Measurements from ENCODE around the gene KAZN. TPM values are rescaled to one million over a fixed set of nuclear protein-coding genes. Genes with fewer than 3 reads are reported as not detected.

KAZN gene
- total RNA-seq, 2 donors from 2014 or later: 1.1 to 2.2 TPM

GRCh38 chr1:14786681-14787080, 188.2 kb downstream of the KAZN start:
- ATAC-seq: no peak
- Mint-ChIP-seq H3K36me3 (no peaks in the 10 kb centered on the region), H3K27ac (no peak overlapping the region), H3K9me3 (no peaks in the 10 kb centered on the region)
- DNase-seq (ENCODE audit: low spot score in 2 of 2): no peak

GRCh38 chr1:14787604-14788003, 189.1 kb downstream of the KAZN start:
- Mint-ChIP-seq H3K9me3 (no peaks in the 10 kb centered on the region), H3K27ac (no peak overlapping the region), H3K36me3 (no peaks in the 10 kb centered on the region)
- ATAC-seq (no peak), DNase-seq (ENCODE audit: low spot score in 2 of 2) (no peak)

GRCh38 chr1:14788080-14788479, 189.6 kb downstream of the KAZN start:
- no peak overlapping the region for H3K27ac Mint-ChIP-seq

GRCh38 chr1:14790982-14791381, 192.5 kb downstream of the KAZN start:
- ATAC-seq: no peak
- Mint-ChIP-seq H3K36me3 (no peaks in the 10 kb centered on the region), H3K27ac (no peak overlapping the region), H3K9me3 (no peaks in the 10 kb centered on the region)
- DNase-seq (ENCODE audit: low spot score in 2 of 2): no peak

More at GRCh38 chr1:14788080-14788479, 189.6 kb downstream of the KAZN start:
- no peaks in the 10 kb centered on the region for H3K36me3 Mint-ChIP-seq
- H3K9me3 Mint-ChIP-seq: no peaks in the 10 kb centered on the region
- no peak for ATAC-seq
- DNase-seq (ENCODE audit: low spot score in 2 of 2): no peak

GRCh38 chr1:14791654-14792053, 193.2 kb downstream of the KAZN start:
- no peak for ATAC-seq
- no peaks in the 10 kb centered on the region for H3K36me3 Mint-ChIP-seq
- DNase-seq (ENCODE audit: low spot score in 2 of 2): no peak
- no peaks in the 10 kb centered on the region for H3K9me3 Mint-ChIP-seq
- H3K27ac Mint-ChIP-seq: no peak overlapping the region

- no peak for ATAC-seq
- Mint-ChIP-seq H3K27ac (no peak overlapping the region), H3K36me3 (no peaks in the 10 kb centered on the region), H3K9me3 (no peaks in the 10 kb centered on the region)
- no peak for DNase-seq (ENCODE audit: low spot score in 2 of 2)
These were observed 195.8 kb downstream of the KAZN start for GRCh38 chr1:14794136-14794768.

GRCh38 chr1:14794906-14795305, 196.4 kb downstream of the KAZN start:
- no peaks in the 10 kb centered on the region for H3K36me3 Mint-ChIP-seq
- no peak for DNase-seq (ENCODE audit: low spot score in 2 of 2)
- H3K9me3 Mint-ChIP-seq: no peaks in the 10 kb centered on the region
- no peak overlapping the region for H3K27ac Mint-ChIP-seq
- ATAC-seq: no peak

GRCh38 chr1:14795589-14795988, 197.1 kb downstream of the KAZN start:
- Mint-ChIP-seq H3K9me3 (no peaks in the 10 kb centered on the region), H3K36me3 (no peaks in the 10 kb centered on the region), H3K27ac (no peak overlapping the region)
- DNase-seq (ENCODE audit: low spot score in 2 of 2) (no peak), ATAC-seq (no peak)

GRCh38 chr1:14800014-14800413, 201.5 kb downstream of the KAZN start:
- no peak for ATAC-seq
- Mint-ChIP-seq H3K9me3 (no peaks in the 10 kb centered on the region), H3K36me3 (no peaks in the 10 kb centered on the region), H3K27ac (no peak overlapping the region)
- no peak for DNase-seq (ENCODE audit: low spot score in 2 of 2)

GRCh38 chr1:14800500-14801076, 202.1 kb downstream of the KAZN start:
- no peak for ATAC-seq
- H3K27ac Mint-ChIP-seq: no peak overlapping the region
- no peaks in the 10 kb centered on the region for H3K36me3 Mint-ChIP-seq
- H3K9me3 Mint-ChIP-seq: no peaks in the 10 kb centered on the region
- DNase-seq (ENCODE audit: low spot score in 2 of 2): no peak

- no peak overlapping the region for H3K27ac Mint-ChIP-seq
- ATAC-seq: no peak
- peaks cover 4 to 9% of the 10 kb centered on the region in 2 donors for H3K9me3 Mint-ChIP-seq
- H3K36me3 Mint-ChIP-seq: peaks cover 0 to 8% of the 10 kb centered on the region in 2 donors
- no peak for DNase-seq (ENCODE audit: low spot score in 2 of 2)
These were observed 204.7 kb downstream of the KAZN start for GRCh38 chr1:14803002-14803789.

- Mint-ChIP-seq H3K9me3 (peaks cover 8 to 15% of the 10 kb centered on the region in 2 donors), H3K27ac (no peak overlapping the region), H3K36me3 (peaks cover 0 to 8% of the 10 kb centered on the region in 2 donors)
- ATAC-seq: no peak
- no peak for DNase-seq (ENCODE audit: low spot score in 2 of 2)
These were observed 206.1 kb downstream of the KAZN start for GRCh38 chr1:14804626-14805025.

GRCh38 chr1:14806772-14807171, 208.3 kb downstream of the KAZN start:
- Mint-ChIP-seq H3K9me3 (peaks cover 8 to 15% of the 10 kb centered on the region in 2 donors), H3K36me3 (peaks cover 0 to 8% of the 10 kb centered on the region in 2 donors), H3K27ac (no peak overlapping the region)
- no peak for ATAC-seq
- no peak for DNase-seq (ENCODE audit: low spot score in 2 of 2)

- H3K27ac Mint-ChIP-seq: no peak overlapping the region
- peaks cover 0 to 8% of the 10 kb centered on the region in 2 donors for H3K36me3 Mint-ChIP-seq
These were observed 210.3 kb downstream of the KAZN start for GRCh38 chr1:14808768-14809167.

GRCh38 chr1:14809191-14809981, 210.9 kb downstream of the KAZN start:
- H3K36me3 Mint-ChIP-seq: peaks cover 0 to 8% of the 10 kb centered on the region in 2 donors
- DNase-seq (ENCODE audit: low spot score in 2 of 2) (no peak), ATAC-seq (no peak)
- H3K27ac Mint-ChIP-seq: no peak overlapping the region
- peaks cover 8 to 15% of the 10 kb centered on the region in 2 donors for H3K9me3 Mint-ChIP-seq

More at GRCh38 chr1:14808768-14809167, 210.3 kb downstream of the KAZN start:
- ATAC-seq (no peak), DNase-seq (ENCODE audit: low spot score in 2 of 2) (no peak)
- peaks cover 8 to 15% of the 10 kb centered on the region in 2 donors for H3K9me3 Mint-ChIP-seq

- DNase-seq (ENCODE audit: low spot score in 2 of 2): no peak
- peaks cover 0 to 8% of the 10 kb centered on the region in 2 donors for H3K36me3 Mint-ChIP-seq
- no peak overlapping the region for H3K27ac Mint-ChIP-seq
- peaks cover 8 to 15% of the 10 kb centered on the region in 2 donors for H3K9me3 Mint-ChIP-seq
- ATAC-seq: no peak
These were observed 212.3 kb downstream of the KAZN start for GRCh38 chr1:14810595-14811361.
